Effector memory CD4-positive, alpha-beta T cell (primary cell): ENCODE data around the gene RUSC2.
"Not testable (repeated sequence)": the region's sequence is repeated elsewhere in the genome, so short reads cannot be mapped to it uniquely, and the experiment has no call there.

Experiments used
- DNase-seq, 3 donors: peaks; one replicate each; pipeline ENCODE4 v3.0.0-alpha.2; 2020
- H3K27ac ChIP-seq: 2 replicates; pipeline ENCODE4 v1.7.0; 2013; ENCODE audit warnings: mild to moderate bottlenecking, low read length, moderate library complexity; ENCODE audit not compliant: insufficient read depth, poor library complexity, severe bottlenecking
- H3K27me3 ChIP-seq: replicated peaks from 2 replicates; pipeline ENCODE4 v1.7.0; 2013; ENCODE audit warnings: mild to moderate bottlenecking, low read length; ENCODE audit not compliant: insufficient read depth, control insufficient read depth, poor library complexity, severe bottlenecking
- H3K36me3 ChIP-seq: 2 replicates; pipeline ENCODE4 v1.7.0; 2013; ENCODE audit warnings: mild to moderate bottlenecking, low read length, moderate library complexity; ENCODE audit not compliant: control insufficient read depth, insufficient read depth
- H3K4me1 ChIP-seq: 2 replicates; pipeline ENCODE4 v1.7.0; 2013; ENCODE audit warnings: low read length, mild to moderate bottlenecking; ENCODE audit not compliant: control insufficient read depth, insufficient read depth, poor library complexity, severe bottlenecking
- H3K4me3 ChIP-seq: 2 replicates; pipeline ENCODE4 v1.7.0; 2013; ENCODE audit warnings: low read length, low read depth, mild to moderate bottlenecking; ENCODE audit not compliant: insufficient read depth, poor library complexity, severe bottlenecking
- H3K9me3 ChIP-seq: 2 replicates; pipeline ENCODE4 v1.7.0; 2013; ENCODE audit warnings: mild to moderate bottlenecking, low read length, moderate library complexity; ENCODE audit not compliant: control insufficient read depth

The RUSC2 gene

DNA sequence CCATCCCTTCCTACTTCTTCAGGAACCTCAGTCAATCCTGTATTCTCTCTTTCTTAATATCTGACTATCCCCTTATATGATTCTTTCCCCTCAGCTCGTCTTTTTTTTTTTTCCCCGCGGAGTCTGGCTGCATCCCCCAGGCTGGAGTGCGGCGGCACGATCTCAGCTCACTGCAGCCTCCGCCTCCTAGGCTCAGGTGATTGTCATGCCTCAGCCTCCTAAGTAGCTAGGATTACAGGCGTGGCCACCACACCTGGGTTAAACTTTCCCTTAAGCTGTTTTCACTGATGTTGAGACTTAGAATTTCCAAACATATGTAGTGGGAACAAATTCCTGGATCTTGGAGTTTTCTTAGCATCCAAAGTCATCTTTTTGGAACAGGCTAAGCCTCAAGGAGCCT, 13.3 kb upstream of the RUSC2 start:
- Histone ChIP-seq H3K4me3 (no peak overlapping the region), H3K27ac (no peak overlapping the region), H3K27me3 (no peaks in the 10 kb centered on the region), H3K9me3 (no peaks in the 10 kb centered on the region), H3K4me1 (no peaks in the 10 kb centered on the region), H3K36me3 (no peaks in the 10 kb centered on the region)
- DNase-seq: no peak

DNA sequence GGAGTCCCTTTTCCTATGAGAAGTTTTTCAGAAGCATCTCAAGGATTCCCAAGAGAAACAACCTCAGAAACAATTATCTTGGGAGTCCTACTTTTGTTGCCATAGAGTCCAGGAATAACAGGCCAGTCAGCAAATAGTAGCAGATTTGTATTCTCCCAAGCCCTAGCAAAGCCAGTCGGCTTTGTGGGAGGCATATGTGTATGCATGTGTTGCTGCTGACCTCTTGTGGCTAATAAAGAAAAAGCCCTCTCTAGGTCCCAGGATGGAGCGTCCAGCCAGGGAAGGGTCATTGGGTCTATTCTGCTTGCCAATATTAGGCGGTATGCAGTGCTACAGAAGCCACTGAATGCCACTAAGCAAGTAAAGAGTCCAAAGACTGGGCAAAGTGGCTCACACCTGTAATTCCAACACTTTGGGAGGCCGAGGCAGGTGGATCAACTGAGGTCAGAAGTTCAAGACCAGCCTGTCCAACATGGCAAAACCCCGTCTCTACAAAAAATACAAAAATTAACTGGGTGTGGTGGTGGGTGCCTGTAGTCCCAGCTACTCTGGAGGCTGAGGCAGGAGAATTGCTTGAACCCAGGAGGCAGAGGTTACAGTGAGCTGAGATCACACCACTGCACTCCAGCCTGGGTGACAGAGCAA, 12.6 kb upstream of the RUSC2 start:
- H3K27me3 ChIP-seq, H3K36me3 ChIP-seq, H3K4me1 ChIP-seq, H3K27ac ChIP-seq, H3K9me3 ChIP-seq, H3K4me3 ChIP-seq: not testable (repeated sequence)
- DNase-seq: peak in 1 of 3 donors; percentile 12

DNA sequence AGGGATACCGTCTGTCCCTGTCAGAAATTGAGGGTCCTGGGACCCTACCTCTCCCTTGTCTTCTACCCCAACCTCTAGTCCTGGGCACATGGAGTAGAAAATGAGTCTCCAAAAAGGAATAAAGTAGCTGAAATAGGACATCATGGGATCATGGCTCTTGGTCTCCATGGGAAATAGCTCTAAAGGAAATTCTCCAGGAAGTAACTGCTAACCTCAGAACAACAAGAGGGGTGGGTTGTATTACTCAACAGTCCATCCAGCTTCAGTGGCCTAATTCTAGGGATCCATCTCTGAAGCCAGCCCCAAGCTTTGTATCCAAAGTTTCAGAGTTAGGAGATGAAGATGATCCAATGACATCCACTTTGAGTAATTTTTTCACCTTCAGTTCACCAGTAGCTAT, 11.0 kb upstream of the RUSC2 start:
- H3K36me3 ChIP-seq: no peaks in the 10 kb centered on the region
- no peaks in the 10 kb centered on the region for H3K9me3 ChIP-seq

DNA sequence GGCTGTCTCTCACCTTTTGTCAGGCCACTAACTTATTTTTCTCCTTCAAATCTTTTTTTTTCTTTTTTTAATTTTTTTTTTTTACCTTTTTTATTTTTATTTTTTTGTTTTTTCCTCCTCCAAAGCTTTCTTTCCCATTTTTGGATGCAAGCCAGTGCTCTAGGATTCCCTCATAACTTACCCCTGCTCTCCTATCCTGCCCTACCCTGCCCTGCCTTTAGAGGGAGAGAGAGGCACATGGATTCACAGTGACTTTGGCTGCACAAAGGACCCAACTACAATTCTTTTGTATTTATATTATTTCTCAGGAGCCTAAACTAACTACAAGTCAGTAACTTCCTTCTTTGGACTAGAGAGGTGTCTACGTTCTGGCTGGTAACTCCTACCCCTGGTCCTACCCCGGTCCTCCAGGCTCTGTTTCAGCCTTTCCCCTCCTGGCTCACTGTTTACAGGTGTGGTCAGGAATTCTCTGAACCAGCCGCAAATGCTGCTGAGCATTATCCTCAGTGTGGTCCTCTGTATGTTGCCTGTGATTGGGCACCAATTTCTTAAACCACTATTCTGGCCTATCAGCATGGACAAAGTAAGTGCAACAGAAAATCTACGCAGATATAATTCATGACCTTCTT, 8.4 kb upstream of the RUSC2 start:
- no peak for DNase-seq
- no peak overlapping the region for H3K27ac ChIP-seq
- H3K36me3 ChIP-seq: no peaks in the 10 kb centered on the region

More for the DNA sequence above, 11.0 kb upstream of the RUSC2 start:
- H3K27me3 ChIP-seq: no peaks in the 10 kb centered on the region
- DNase-seq: no peak
- no peaks in the 10 kb centered on the region for H3K4me1 ChIP-seq
- H3K4me3 ChIP-seq: no peak overlapping the region
- H3K27ac ChIP-seq: no peak overlapping the region

DNA sequence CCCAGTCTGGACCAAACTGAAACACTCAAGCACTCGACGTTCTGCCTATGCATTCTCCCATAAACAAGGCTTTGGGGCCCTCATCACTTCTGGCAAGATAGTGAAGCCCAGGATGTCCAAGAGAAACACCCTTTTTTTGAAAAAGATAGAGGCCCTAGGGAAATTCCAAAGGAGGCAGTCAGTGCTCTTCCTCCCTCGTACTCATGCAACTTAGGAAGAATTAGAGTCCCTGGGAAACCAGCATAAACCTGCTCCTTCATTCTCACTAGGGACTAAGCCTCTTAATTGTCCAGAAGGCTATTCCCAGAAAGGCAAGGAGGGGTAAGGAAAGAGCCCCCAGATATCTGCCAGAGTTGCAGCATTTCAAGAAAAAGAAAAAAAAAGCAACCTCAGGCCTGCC, 7.8 kb upstream of the RUSC2 start:
- Histone ChIP-seq H3K36me3 (no peaks in the 10 kb centered on the region), H3K9me3 (no peaks in the 10 kb centered on the region), H3K27ac (no peak overlapping the region), H3K4me1 (no peaks in the 10 kb centered on the region), H3K27me3 (no peaks in the 10 kb centered on the region), H3K4me3 (no peak overlapping the region)
- no peak for DNase-seq

More for the DNA sequence above, 8.4 kb upstream of the RUSC2 start:
- H3K27me3 ChIP-seq: no peaks in the 10 kb centered on the region
- H3K9me3 ChIP-seq: no peaks in the 10 kb centered on the region
- H3K4me1 ChIP-seq: no peaks in the 10 kb centered on the region
- no peak overlapping the region for H3K4me3 ChIP-seq

DNA sequence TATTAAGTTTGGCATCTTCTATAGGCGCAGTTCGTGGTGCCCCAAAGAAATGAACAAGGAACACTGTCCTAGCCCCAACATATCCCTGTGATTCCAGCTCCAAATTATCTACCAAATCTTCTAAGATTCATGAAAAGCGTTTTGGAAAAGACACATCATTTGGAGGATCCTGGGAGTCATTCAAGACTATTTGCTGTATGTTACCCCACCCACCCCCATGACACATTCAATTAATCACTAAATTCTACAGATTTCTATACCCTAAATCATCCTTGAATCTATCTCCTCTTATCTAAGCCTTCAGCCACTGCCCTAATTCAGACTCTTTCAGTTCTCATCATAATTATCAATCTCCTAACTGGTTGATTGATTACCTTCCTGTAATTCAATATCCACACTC, 5.5 kb upstream of the RUSC2 start:
- DNase-seq: no peak
- Histone ChIP-seq H3K36me3 (no peaks in the 10 kb centered on the region), H3K27ac (no peak overlapping the region)

DNA sequence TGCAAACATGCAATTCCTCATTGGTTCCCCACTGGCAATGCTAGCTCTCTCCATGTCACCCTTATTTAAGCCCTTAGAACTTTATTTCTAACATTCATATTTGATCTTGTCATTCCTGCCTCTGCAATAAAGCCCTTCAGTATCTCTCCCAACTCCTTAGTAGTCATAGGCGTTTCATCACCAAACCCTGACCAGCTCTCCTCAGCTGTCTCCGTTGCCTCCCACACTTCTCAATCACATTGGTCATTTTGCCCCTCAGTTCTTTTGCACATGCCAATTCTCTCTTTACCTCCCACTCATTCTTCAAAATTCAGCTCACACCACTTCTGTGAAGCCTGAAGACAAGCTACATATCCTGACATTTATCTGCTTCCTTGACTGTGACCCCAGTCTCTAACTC, 2.8 kb upstream of the RUSC2 start:
- H3K9me3 ChIP-seq: no peaks in the 10 kb centered on the region
- peaks cover 5% of the 10 kb centered on the region for H3K4me1 ChIP-seq
- DNase-seq: no peak
- no peaks in the 10 kb centered on the region for H3K36me3 ChIP-seq
- no peak overlapping the region for H3K4me3 ChIP-seq
- no peak overlapping the region for H3K27ac ChIP-seq
- peaks cover 12% of the 10 kb centered on the region for H3K27me3 ChIP-seq

More for the DNA sequence above, 5.5 kb upstream of the RUSC2 start:
- Histone ChIP-seq H3K9me3 (no peaks in the 10 kb centered on the region), H3K27me3 (no peaks in the 10 kb centered on the region), H3K4me3 (no peak overlapping the region), H3K4me1 (peaks cover 1% of the 10 kb centered on the region)

DNA sequence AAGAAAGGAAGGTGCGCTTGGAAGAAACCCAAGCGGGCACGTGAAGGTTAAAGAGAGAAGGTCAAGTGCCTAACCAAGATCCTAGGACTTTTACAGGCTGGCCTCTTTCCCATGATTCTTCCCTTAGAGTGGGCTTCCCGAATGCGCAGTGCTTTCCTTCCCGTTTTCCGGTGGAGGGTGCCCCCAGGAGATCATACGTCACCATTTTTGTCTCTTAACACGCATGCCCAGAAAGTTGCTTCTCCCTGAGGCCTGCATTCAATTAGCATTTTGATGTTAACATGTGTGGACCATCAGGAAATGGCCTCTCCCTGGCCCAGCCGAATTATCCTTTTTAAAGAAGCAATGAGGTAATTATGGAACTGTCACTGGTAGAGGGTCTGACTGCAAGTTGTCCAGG, 1.9 kb upstream of the RUSC2 start:
- H3K36me3 ChIP-seq: no peaks in the 10 kb centered on the region
- H3K27ac ChIP-seq: no peak overlapping the region
- no peaks in the 10 kb centered on the region for H3K9me3 ChIP-seq
- no peak overlapping the region for H3K4me3 ChIP-seq
- H3K4me1 ChIP-seq: peaks cover 5% of the 10 kb centered on the region
- DNase-seq: no peak
- H3K27me3 ChIP-seq: peaks cover 12% of the 10 kb centered on the region

DNA sequence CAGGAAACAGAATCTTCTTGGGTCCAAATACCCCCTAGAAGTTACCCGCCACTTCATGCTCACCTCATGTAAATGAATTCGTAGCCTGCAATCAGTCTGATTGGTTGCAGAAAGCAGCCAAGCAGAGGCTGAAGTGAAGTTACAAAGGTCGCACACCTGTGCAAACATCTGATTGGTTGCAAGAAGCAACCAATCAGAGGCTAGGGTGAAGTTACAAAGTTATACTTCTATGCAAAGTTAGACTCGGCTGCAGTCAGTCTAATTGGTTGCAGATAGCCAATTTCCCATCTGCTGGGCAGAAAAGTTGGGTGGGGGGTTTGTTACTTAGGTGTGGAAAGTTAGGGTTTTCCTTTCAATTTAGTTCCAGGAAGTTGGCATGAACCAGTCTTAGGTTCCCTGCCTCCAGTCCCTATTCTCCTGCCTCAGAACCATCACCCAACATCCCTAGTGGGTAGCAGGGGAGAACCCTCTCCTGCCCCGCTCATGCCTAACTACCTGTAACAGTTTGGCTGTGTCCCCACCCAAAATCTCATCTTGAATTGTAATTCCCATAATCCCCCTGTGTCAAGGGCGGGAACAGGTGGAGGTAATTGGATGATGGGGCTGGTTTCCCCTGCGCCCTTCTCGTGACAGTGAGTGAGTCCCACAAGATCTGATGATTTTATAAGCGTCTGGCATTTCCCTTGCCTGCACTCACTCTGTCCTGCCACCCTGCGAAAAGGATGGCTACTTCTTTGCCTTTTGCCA, 1.2 kb upstream of the RUSC2 start:
- no peak for DNase-seq
- Histone ChIP-seq H3K4me3 (no peak overlapping the region), H3K36me3 (no peaks in the 10 kb centered on the region), H3K9me3 (no peaks in the 10 kb centered on the region), H3K4me1 (peaks cover 5% of the 10 kb centered on the region), H3K27me3 (peaks cover 12% of the 10 kb centered on the region), H3K27ac (no peak overlapping the region)
